NCI-H2107 treated with DMSO at 0.1 percent for 48 hours (cell line): ENCODE data around the gene EYA2.
"Not testable (repeated sequence)": the region's sequence is repeated elsewhere in the genome, so short reads cannot be mapped to it uniquely, and the experiment has no call there.

Experiments
- DNase-seq: peaks from one replicate; lab custom pipeline; 2025; ENCODE audit not compliant: unreplicated experiment; lab: John Stamatoyannopoulos, UW

EYA2 gene, protein sequence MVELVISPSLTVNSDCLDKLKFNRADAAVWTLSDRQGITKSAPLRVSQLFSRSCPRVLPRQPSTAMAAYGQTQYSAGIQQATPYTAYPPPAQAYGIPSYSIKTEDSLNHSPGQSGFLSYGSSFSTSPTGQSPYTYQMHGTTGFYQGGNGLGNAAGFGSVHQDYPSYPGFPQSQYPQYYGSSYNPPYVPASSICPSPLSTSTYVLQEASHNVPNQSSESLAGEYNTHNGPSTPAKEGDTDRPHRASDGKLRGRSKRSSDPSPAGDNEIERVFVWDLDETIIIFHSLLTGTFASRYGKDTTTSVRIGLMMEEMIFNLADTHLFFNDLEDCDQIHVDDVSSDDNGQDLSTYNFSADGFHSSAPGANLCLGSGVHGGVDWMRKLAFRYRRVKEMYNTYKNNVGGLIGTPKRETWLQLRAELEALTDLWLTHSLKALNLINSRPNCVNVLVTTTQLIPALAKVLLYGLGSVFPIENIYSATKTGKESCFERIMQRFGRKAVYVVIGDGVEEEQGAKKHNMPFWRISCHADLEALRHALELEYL

DNA sequence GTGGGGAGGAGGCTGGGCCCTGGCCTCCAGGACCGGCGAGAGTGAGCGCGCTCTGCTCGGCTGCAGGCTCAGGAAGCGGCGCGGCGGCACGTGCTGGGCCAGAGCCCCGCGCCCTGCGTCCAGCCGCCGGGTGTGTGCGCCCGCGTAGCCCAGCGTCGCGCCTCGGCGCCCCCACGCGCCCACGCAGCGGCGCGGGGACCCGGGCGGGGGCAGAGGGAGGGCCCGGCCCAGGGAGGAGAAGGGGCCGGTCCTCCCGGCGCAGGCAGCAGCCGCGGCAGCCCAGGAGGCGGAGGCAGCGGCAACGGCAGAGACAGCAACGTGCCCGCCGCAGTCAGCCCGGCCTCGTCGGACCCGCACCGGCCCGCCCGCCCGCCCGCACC lies at the start of gene EYA2:
Gene EYA2, plus strand, starts transcription at position 265 of the 380 bp plus-strand sequence. CDS start 95,168 bp downstream, outside the sequence.
- no peak for DNase-seq

GRCh38 chr20:46844965-46845364 lies 49.7 kb upstream of the EYA2 start:
- no peak for DNase-seq

DNA sequence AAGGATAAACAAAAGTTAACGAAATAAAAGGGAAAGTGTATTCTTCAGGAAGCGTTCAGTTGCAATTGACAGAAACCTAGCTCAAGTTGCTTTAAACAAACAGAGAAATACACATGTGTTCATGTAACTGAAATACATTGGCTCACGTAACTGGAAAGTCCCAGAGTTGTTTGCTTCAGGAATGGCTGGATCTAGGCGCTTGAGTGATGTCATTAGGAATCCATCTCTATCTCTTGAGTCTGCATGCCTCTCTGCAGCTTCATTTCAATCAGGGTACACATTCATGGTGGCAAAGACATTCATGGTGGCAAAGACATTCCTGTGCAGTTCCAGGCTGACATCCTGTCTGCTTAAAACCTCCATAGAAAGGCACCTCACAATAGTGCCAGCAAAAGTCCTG lies 45.4 kb upstream of the EYA2 start:
- no peak for DNase-seq

GRCh38 chr20:46849751-46850150 lies 44.9 kb upstream of the EYA2 start:
- no peak for DNase-seq

GRCh38 chr20:46850416-46850815 lies 44.2 kb upstream of the EYA2 start:
- no peak for DNase-seq

DNA sequence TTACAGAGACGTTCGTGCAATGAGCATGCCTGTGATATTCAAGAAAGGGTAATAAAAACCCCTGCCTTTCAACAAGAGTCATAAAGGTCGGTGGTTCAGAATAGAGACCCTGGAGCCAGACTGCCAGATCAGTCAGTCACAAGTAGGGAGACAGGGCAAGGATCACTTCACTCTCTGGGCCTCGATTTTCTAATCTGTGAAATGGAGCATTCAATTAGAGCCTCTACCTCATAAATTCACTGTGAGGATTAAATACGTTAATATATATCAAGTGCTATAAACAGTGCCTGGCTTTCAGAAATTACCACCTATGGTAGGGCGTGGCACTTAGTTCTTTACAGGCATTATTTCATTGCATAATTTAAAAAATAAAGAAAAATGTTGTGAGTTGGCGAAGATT lies 43.7 kb upstream of the EYA2 start:
- no peak for DNase-seq

DNA sequence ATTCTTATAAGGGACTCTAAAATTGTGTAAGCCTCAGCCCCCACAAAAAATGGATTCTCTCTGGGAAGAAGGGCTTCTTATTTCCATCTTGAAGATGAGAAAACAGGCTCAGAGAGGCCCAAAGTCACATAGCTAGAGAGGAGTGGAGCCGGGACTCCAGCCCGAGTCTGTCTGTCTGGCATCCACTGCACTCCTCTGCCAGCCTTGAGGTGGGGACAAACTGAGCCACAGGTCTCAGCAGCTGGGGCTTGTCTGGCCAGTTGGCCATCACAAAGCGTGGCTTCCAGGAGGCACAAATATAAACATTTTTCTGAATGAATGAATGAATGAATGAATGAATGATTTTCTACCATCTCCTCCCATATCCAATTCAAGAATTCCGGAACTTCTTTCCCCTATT lies 42.9 kb upstream of the EYA2 start:
- no peak for DNase-seq

DNA sequence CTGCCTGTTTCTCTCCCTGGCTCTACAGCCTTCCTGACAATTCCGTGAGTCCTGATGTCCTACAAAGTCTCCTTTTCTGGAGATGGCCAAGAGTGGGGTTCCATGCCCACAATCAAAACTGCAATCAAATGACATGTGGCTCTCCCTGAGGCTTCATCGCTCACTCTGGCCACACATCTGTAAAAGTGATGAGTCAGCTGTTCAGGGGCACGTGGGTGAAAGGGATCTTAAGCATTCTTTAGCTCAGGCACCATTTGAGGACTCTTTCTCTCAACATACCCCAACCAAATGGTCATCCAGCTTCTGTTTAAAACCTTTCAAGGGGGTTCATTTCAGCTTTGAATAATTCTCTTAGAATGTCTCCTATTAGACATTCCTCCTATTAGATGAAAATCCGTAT lies 42.3 kb upstream of the EYA2 start:
- no peak for DNase-seq

- no peak for DNase-seq
These were observed 40.7 kb upstream of the EYA2 start for GRCh38 chr20:46853926-46854325.

DNA sequence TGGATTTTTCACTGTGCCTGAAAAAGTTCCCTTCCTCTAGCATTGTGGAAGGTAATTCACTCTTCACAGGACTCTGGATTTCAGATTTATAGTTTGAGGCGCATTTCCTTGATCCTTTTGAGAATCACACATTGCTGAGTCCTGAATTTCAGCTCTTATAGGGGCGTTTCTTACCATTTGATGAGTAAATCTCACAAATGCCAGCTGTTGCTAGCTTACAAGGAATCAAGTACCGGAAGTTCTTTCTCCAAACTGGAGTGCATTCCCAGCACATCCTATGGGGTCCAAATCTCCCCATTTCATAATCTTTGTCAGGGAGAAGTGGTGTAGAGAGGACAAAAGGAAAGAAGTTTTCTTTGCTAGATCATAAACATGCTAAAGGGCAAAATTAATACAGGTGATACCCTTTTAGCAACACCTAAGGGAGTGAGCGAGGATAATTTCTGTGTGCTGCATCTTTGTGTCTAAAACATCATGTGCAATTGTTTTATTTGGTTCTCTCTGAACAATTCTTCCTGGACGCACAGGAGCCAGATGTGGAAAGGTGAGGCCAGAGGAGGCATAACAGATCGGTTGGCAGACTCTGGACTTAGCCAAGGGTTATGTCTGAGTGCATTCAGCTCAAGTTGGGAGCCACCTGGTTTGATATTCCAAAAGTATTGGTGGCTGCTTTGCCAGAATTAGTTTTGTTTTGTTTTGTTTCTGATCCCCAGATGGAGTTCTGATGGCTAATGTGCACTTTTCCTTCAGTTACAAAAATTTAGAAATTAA lies 37.4 kb upstream of the EYA2 start:
- no peak for DNase-seq

DNA sequence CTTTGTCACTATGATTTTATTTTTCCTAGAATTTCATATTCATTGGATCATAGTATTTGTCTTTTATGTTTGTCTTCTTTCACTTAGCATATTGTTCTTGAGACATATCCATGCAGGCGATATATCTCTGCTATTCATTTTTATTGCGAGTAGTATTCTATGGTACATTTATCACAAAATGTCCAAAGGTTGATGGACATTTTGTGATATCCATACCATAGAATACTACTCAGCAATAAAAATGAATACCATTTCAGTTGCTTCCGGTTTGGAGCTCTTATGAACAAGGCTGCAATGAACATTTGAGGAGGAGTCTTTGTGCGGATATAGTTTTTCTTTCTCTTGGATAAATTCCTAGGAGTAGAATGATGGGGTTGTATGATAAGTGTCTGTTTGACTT lies 28.8 kb upstream of the EYA2 start:
- no peak for DNase-seq

DNA sequence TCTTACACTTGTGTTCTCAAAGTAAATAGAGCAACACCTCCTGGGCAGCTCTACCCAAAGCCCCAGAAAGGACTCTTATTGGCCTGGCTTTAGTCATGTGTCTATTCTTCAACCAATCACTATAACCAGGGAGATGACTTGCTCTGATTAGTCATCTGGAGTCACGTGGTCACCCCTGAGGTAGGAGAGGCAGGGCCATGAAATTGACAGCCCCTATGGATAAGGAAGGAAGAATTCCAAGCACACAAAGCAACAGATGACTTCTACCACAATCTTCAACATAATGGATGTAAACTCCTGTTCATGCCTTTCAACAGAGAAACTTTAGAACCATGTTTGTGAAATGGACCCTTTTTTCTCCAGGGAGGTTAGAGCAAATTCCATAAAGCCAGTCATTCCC lies 24.6 kb upstream of the EYA2 start:
- no peak for DNase-seq

DNA sequence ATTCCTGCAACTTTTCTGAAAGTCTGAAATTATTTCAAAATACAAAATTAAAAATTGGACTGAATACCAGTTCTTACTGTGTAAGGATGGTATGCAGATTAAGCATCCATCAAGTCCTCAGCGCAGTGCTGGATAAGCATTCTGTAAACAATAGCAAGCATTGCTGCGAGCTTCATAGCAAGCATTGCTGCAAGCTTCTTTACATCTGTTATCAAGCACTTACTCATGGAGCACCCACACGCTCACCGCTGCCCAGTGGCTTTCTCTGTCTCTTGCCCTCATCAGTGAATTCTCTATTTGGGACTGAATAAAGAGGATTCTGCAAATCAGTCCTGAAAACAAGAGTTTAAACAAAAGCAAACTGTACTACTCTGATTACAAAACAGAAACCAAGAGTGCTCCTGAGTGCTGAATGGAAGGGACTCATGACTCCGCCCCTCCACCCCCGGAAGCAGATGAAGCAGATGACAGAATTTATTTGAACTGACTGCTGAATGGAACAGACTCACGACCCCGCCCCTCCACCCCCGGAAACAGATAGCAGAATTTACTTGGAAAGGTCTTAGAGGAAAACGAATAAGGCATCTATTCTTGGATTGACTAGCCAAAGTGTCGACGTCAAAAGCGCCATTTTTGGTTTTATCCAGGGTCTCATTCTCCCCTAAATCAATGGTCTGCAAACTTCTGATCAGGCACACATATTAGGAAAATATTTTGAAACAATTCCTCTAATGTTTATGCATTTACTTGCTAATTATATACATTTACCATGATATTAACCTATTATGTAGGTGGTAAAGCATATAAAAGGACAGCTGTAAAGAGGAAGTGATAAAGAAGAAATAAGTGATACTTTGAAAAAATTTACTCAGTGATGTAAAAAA lies 22.1 kb upstream of the EYA2 start:
- peak; percentile 1 for DNase-seq

DNA sequence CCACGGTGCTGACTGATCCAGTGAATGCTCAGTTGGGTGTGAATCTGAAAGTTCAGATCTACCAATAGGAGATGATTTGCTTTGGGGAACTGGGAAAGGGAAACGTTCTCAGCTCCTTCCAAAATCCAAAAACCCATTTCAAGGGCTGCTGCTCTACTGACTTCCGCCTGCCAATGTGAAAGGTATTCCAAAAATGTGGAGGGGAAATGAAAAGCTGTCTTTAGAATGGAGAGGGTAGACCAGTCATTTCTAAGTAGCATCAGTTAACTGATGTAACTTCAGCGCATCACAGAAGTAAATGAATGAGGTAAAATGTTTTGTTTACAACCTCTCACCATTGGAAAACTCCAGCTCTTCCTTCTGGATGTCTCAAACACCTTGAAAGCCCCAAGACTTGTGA lies 19.6 kb upstream of the EYA2 start:
- no peak for DNase-seq

- DNase-seq: no peak
These were observed 15.3 kb upstream of the EYA2 start for GRCh38 chr20:46879386-46879785.

- DNase-seq: not testable (repeated sequence)
These were observed 14.7 kb upstream of the EYA2 start for GRCh38 chr20:46879963-46880362.

DNA sequence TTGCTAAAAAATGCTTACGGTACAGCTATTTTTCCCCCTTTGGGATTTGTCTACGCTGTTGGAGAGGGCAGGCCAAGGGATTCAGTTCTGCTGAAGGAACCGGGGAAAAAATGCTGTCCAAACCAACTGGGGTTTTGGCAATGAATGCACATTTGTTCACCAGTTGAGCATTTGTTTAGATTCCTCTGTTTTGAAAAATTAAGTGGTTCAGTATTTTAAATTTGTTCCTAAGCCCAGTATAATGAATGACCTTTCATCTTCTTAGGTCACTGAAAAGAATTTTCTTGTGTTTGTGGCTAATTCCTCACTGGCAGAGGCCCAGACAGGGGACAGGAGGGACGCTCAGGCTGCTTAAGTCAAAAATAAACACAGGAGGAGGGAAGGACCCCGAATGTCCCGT lies 10.8 kb upstream of the EYA2 start:
- no peak for DNase-seq

- no peak for DNase-seq
These were observed 4.0 kb upstream of the EYA2 start for GRCh38 chr20:46890682-46891081.

- no peak for DNase-seq
These were observed 1.6 kb upstream of the EYA2 start for GRCh38 chr20:46893051-46893450.

GRCh38 chr20:46893877-46894578 lies 615 bp upstream of the EYA2 start:
- no peak for DNase-seq
